GM19023 (cell line): Measurements from ENCODE around the gene SPATA17.

Experiments
- ATAC-seq: cut with Tn5 transposase; IDR thresholded peaks from one replicate; pipeline ENCODE4 v1.9.1; 2021; ENCODE audit warnings: mild to moderate bottlenecking, moderate library complexity; ENCODE audit not compliant: unreplicated experiment

SPATA17 gene

DNA sequence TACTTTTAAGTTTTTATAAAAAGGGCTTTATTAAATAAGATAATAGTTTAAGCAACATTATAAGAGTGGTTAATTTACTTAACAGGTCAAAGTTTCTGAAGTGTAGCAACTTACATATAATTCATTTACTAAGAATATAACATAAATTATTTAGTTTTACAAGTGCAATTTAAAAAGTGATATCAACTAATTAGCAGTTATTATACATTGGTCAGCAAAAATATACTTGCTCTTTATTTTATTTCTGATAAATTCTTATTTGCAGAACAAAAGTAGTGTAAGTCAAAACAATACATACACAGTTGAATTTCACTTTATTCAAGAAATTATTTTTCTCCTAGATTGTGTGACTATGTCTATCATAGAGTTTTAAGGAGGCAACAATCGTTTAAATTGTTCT lies 215.6 kb downstream of the SPATA17 start:
- no peak for ATAC-seq

GRCh38 chr1:217847643-217848042 lies 216.5 kb downstream of the SPATA17 start:
- ATAC-seq = no peak

DNA sequence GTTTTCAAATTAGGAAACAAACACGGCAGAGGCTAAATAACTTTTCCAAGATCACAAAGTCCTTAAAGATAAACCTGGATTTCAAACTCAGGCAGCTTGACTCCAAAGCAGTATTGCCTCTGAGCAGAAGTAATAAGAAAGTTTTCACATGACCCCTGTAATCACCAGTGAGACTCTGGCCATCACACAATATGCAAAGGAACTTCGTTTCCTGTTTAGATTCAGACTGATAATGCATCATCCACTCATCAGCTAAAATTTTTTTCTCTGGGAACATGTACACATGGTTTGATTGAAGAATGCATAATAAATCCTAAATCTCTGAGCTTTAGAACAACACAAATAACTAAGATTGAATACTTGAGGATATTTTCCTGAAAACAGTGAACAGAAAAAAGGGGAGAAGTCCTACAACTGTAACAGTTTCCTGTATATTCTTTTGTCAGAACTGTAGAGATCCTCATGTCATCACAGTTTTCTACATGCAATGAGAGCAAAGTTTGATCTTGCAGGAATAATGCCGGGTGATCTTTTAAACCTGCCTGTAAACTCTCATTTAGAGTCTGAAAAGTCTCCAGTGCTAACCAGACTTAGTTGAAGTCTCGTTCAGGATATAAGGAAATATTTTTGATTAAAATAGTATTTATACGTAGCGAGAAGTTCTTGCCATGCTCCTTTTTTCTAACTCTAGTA lies 225.3 kb downstream of the SPATA17 start:
- ATAC-seq = no peak

DNA sequence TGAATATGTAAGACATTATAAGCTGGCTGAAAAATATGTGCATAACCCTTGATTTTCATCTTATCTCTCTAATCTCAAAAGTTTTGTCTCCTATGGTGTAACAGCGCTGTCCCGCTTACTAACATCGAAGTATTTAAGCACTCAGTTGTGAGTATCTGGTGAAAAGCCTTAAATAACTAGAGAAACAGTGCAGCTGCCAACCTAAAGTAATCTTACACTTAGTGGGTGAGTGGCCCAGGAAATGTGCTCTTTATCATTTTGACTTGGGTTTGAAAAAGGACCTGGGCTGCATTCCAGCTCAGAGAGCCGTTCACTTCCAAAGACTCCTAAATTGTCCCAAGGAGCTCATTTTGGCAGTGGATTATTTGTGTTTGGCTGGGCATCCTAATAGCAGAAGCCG lies 225.9 kb downstream of the SPATA17 start:
- ATAC-seq = no peak

- ATAC-seq = no peak
Measured at GRCh38 chr1:217861658-217862057, 230.5 kb downstream of the SPATA17 start.

GRCh38 chr1:217867446-217867995 lies 236.4 kb downstream of the SPATA17 start:
- ATAC-seq = no peak

GRCh38 chr1:217871955-217872354 lies 240.8 kb downstream of the SPATA17 start:
- ATAC-seq = no peak

DNA sequence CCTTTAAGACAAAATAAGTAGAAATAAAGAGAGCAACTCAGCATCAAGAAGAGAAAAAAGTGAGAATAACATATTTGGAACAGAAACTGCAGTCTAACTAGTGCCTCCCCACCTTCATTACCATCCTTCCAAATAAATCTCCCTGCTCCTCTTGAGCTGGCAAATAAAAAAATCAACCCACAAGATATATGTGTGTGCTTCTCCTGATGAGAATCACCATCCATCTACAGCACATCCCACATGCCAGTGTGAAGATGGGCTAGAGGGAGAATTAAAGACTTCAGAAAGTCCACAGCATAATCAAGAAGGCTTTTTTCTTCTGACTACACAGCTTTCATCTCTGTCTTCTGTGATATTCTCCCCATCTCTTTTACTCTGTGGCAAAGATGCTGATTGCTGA lies 244.1 kb downstream of the SPATA17 start:
- ATAC-seq = no peak

- no peak for ATAC-seq
Measured at GRCh38 chr1:217876401-217876800, 245.3 kb downstream of the SPATA17 start.

DNA sequence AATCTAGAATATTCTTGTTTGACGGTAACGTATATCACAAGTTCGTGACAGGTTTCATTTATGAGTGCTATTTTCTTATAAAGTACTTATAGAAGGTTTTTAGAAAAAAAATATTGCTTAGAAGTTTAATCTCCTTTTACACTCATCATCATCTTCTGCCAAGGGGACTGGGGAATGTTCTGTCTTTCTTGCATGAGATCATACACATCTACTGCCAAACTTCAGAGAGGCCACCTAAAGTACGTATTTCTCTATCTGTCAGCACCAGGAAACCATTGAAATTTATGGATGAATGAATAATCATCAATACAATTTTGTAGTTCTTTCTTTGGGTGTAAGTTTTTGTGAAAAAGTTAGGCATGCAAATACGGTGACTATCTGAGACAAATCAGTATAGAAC lies 245.8 kb downstream of the SPATA17 start:
- no peak for ATAC-seq

DNA sequence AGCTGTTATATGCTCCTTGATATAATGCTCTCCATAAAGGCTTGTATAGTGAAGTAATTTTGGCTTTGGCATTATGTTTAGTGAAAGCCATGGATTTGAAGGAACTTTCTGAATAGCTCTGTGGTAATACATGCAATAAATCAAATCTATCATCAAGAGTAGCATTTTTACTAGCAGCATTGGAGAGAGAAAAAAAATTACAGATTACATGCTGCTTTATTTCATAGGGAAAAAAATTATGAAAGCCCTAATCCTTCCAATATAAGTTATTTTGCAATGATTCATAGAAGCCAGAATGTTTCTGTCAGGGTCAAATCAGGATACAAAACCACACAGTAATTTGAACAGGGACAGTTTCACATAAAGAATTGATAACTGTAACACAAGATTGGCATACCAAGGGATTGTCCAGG lies 250.0 kb downstream of the SPATA17 start:
- ATAC-seq = no peak

DNA sequence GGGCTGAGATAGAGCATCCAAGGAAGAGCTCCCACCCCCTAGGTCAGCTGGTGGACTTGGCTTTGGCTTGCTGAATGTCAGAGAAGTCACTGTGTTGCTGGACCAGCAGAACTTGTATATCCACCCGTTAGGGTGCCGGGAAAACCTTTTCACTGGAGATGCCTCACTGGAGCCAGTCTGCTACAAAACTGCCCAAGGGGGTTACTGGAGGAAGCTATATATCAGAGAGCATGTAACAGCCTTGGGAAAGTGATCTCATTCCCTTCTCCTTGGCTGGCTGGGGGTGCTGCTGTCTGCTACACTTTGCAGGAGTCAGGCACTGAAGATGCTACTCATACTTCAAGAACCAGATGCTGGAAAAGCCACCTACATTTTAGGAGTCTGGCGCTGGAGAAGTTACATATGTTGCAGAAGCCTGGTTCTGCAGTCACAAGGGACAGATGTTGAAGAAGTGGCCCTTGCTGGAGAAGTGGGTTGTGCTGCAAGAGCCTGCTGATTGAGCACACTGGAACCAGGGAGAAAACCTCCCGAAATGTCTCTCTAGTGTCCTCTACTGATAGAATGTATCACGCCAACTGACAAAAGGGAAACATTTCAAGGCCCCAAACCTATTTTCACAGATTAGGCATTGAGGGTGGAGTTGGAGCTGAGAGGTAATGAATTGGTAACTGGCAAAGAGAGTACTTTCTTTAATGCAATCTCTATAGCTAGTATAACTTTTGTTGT lies 250.6 kb downstream of the SPATA17 start:
- ATAC-seq = no peak

DNA sequence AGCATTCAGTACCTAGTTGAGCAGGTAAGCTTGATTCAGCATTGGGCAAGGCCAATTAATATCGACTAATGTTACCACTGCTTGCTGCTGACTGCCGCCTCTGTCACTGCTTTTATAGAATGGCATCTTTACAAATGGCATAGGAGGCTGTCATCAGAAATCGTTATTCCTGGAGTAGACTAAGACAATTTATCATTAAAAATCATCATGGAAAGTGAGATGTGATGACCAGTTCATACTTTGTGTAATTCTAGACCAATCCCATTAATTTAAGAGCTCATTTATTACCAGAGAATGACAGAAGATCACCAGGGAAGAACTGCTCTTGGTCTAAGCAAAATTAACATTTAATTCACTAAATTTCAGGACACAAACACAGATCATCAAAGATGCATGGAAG lies 254.0 kb downstream of the SPATA17 start:
- ATAC-seq = no peak

DNA sequence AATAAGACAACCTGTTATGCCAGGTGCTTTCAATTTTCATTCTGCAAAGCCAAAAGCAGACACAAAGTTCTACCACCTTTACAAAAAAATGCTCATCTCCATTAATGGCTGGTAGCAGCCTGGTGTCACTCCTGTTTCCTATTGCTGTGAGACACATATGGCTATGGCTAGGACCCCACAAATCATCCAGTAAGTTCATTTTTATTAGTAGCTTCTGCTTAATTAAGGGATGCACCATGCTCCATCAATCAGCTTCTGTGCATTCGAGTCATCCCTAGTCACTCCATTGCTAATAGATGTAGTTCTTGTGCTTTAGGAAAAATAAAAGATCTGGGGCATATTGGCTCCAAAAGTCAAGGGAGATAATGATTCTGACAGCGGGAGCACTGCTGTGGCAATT lies 257.2 kb downstream of the SPATA17 start:
- no peak for ATAC-seq

DNA sequence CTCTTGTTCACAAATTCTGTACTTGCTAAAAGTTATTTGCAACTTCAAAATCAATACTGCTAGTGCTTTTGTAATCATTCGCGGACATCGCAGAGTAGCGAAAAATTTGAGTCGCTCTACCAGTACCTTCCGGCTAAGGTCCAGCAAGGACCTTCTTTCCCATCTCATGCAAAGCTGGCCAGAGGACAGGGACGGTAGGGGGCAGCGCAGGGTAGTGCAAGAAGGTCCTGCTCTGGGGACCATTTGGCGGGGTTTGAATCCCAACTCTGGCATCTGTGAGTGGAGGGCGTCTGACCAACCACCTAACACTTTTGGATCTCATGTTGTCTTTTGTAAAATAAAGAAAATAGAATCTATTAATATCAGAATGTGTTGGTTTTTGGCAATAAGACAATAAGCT lies 258.3 kb downstream of the SPATA17 start:
- ATAC-seq = no peak

DNA sequence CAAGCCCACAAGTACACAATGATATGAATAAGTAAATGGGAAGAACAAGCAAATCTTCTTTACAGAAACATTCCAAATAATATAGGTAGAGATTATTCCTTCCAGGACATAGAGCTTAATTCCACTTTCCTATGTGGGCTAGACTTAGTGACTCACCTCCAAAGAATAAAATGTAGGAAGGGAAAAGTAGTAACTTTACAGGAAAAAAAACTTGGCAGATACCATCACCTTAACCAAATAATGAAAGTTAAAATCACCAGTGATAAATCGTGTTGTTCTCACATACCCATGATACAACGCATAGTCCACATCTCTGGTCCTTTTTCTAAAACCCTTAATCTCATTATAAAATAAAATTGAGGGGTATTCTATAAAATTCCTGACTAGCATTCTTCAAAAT lies 260.8 kb downstream of the SPATA17 start:
- no peak for ATAC-seq

DNA sequence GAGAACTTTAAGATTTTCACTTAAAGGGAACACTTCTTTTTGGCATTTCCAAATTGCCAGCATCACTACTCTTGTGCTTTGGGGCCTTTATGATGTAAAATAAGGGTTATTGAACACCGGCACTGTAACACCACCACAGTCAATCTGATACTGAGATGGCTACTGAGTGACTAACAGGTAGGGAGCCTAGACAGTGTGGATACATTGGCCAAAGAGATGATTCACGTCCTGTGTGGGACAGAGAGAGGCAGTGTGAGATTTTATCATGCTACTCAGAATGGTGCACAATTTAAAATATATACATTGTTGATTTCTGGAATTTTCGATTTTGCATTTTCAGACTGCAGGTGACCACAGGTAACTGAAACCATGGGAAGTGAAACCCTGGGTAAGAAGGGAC lies 261.6 kb downstream of the SPATA17 start:
- ATAC-seq = no peak

DNA sequence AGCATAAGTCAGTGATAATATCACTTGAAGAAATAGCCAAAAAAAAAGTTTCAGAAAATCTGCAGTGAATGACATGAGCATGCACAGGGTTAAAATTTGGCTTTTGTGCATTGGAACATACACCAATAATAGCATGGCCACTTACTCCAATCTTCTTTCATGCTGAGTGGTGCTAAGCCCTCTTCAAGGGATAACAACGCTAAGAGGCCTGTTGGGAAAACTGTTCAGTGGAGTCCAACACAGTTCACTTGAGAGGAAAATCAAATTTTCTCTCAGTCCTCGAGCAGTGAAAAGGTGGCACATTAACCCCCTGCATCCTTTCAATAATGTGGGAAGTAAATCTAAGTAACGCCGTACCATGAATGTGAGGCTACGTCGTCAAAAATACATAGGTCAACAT lies 264.7 kb downstream of the SPATA17 start:
- ATAC-seq = no peak

DNA sequence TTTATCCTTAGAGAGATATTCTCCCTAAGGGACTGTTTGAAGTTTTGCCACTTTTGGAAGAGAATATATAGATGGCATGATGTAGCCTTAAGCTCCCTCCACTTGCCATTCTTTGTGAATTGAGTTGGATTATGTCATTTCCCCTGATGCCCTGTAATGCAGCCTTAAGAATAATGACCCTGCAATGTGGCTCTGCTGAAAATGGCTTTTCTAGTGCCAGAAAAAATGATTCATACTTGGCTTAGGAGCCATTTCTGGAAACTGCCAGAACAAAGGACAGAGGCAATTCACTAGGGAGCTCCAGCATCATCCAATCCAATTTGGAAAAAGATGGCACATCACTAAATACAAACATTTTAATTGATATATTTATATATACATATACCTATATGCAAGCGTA lies 265.3 kb downstream of the SPATA17 start:
- ATAC-seq = no peak

DNA sequence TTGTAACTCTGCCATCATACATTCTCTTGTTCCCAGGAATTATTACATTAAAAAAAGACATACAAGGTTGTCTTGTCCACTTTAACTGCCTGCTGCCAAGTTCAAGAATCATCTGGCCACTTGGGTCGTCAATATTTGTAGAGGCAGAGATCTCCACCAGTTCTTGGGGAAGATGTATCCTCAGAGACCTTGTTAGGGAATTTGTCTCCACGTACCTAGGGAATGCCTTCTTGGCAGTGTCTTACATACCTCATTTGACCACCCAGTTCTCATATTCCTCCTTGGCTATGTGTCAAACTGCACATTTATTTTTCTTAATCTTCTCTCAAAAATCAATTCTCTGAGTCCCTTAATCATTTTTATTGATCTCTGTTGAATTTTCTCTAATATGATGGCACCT lies 266.0 kb downstream of the SPATA17 start:
- ATAC-seq = no peak

DNA sequence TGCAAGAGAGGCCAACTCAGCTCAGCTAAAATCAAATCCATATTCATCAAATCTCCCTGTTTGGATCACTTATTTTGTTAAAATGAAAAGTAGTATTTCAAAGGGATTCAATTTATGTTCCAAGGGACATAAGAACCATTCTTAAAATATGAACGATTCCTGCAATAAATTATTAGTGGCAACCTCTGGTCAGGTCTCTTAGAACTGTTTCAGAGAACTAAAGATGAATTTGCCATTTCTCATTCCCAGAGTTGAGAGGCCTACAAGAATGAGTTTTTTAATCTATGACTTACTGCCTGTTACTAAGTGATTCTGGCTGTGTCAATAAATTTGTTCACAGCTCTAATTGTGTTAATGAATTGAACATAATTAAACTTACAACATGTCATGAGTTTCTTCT lies 268.5 kb downstream of the SPATA17 start:
- no peak for ATAC-seq

DNA sequence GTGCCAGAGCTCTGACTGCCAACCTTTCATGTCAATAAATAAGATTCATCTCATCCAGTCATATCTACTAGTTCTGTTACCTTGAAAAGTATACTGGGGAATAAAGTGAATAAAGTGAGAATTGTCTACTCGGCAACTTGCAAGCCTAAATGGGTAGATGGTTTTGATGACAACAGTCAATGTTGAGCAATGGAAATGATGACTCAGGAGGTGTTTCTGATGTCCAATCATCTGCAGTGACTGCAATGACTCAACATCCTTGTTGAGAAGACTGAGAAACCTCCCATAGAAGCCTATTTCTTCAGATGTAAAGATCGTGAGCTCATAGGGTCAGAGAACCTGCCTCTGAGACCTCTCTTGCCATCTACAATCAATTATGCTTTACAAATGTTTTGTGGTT lies 276.4 kb downstream of the SPATA17 start:
- no peak for ATAC-seq
